Large intestine (tissue), 3 donors: Measurements from ENCODE around the gene OR52I1. TPM values are rescaled to one million over a fixed set of nuclear protein-coding genes. Genes with fewer than 3 reads are reported as not detected.

Experiments
- DNase-seq, 2 donors: peaks; one replicate each; pipeline versions ENCODE4 v3.0.0 to v3.0.0-alpha.2; 2013
- H3K27ac ChIP-seq: one replicate; pipeline ENCODE4 v1.5.1; 2013; ENCODE audit warnings: low read length
- H3K27me3 ChIP-seq: 2 replicates; pipeline ENCODE4 v1.6.1; 2013; ENCODE audit warnings: low read length; ENCODE audit not compliant: control insufficient read depth, insufficient read depth
- H3K36me3 ChIP-seq: 2 replicates; pipeline ENCODE4 v1.6.1; 2013; ENCODE audit warnings: low read length; ENCODE audit not compliant: control insufficient read depth, insufficient read depth
- H3K4me1 ChIP-seq: one replicate; pipeline ENCODE4 v1.6.1; 2013; ENCODE audit warnings: low read length; ENCODE audit not compliant: control insufficient read depth, insufficient read depth
- H3K4me3 ChIP-seq: one replicate; pipeline ENCODE4 v1.5.1; 2013; ENCODE audit warnings: low read length
- H3K9me3 ChIP-seq: one replicate; pipeline ENCODE4 v1.6.1; 2013; ENCODE audit warnings: mild to moderate bottlenecking, low read depth, low read length, moderate library complexity; ENCODE audit not compliant: control insufficient read depth
- whole genome bisulfite sequencing: methylation state at CpG from one replicate; pipeline ENCODE4 v1.1.5; 2013; ENCODE audit warnings: low lambda C conversion rate; ENCODE audit not compliant: insufficient coverage; 5-methylcytosine and 5-hydroxymethylcytosine counted together
- polyA plus RNA-seq: library from polyadenylated mRNA; unstranded; fragments of 120-200 nt; gene quantifications from one replicate; pipeline ENCODE4 v1.2.1, GENCODE V29; 2013

OR52I1 gene
- polyA plus RNA-seq, 1 donor: 0.03 TPM

- no CpG with 5 or more reads among the region's 2 CpGs for WGBS
- H3K4me3 ChIP-seq: no peak overlapping the region
- H3K4me1 ChIP-seq: peaks cover 1% of the 10 kb centered on the region
- no peak overlapping the region for H3K27ac ChIP-seq
- no peaks in the 10 kb centered on the region for H3K9me3 ChIP-seq
- no peak for DNase-seq
- no peaks in the 10 kb centered on the region for H3K27me3 ChIP-seq
- H3K36me3 ChIP-seq: no peaks in the 10 kb centered on the region
Measured at GRCh38 chr11:4611986-4612385, 18.1 kb downstream of the OR52I1 start.

GRCh38 chr11:4615856-4616444 is 22.1 kb downstream of the OR52I1 start:
- no peak for DNase-seq
- Histone ChIP-seq H3K36me3 (no peaks in the 10 kb centered on the region), H3K27me3 (no peaks in the 10 kb centered on the region), H3K4me3 (no peak overlapping the region), H3K4me1 (no peaks in the 10 kb centered on the region), H3K27ac (no peak overlapping the region), H3K9me3 (no peaks in the 10 kb centered on the region)

GRCh38 chr11:4619514-4619913 is 25.7 kb downstream of the OR52I1 start:
- DNase-seq: peak; percentile 32 to 65

GRCh38 chr11:4626207-4627099 is 32.6 kb downstream of the OR52I1 start:
- no peak overlapping the region for H3K4me3 ChIP-seq
- H3K36me3 ChIP-seq: no peaks in the 10 kb centered on the region
- H3K9me3 ChIP-seq: no peaks in the 10 kb centered on the region
- H3K27ac ChIP-seq: no peak overlapping the region
- peak; percentile 11 to 46 for DNase-seq
- no peaks in the 10 kb centered on the region for H3K4me1 ChIP-seq
- H3K27me3 ChIP-seq: peaks cover 2% of the 10 kb centered on the region
- no CpG with 5 or more reads among the region's 15 CpGs for WGBS

More at GRCh38 chr11:4619514-4619913, 25.7 kb downstream of the OR52I1 start:
- H3K27me3 ChIP-seq: no peaks in the 10 kb centered on the region
- no peak overlapping the region for H3K4me3 ChIP-seq
- no peaks in the 10 kb centered on the region for H3K36me3 ChIP-seq
- H3K9me3 ChIP-seq: no peaks in the 10 kb centered on the region
- 49% methylated on average over 5 of the region's 9 CpGs for WGBS
- no peak overlapping the region for H3K27ac ChIP-seq
- H3K4me1 ChIP-seq: no peaks in the 10 kb centered on the region

GRCh38 chr11:4636136-4636535 is 42.3 kb downstream of the OR52I1 start:
- DNase-seq: no peak

GRCh38 chr11:4636962-4637661 is 43.3 kb downstream of the OR52I1 start, which contains the start of gene OR51D1:
Gene OR51D1 (plus strand): TSS chr11:4637477. CDS start chr11:4639791, 2,314 bp downstream.
- Histone ChIP-seq H3K27me3 (peaks cover 10% of the 10 kb centered on the region), H3K27ac (no peak within 1 kb of the TSS), H3K4me3 (no peak within 1 kb of the TSS), H3K9me3 (no peaks in the 10 kb centered on the region), H3K4me1 (no peaks in the 10 kb centered on the region), H3K36me3 (no peaks in the 10 kb centered on the region)
- peak; percentile 34 to 56 for DNase-seq
- no CpG with 5 or more reads among the region's 21 CpGs for WGBS

More at GRCh38 chr11:4636136-4636535, 42.3 kb downstream of the OR52I1 start:
- Histone ChIP-seq H3K4me3 (no peak overlapping the region), H3K36me3 (no peaks in the 10 kb centered on the region), H3K4me1 (no peaks in the 10 kb centered on the region), H3K27ac (no peak overlapping the region), H3K9me3 (no peaks in the 10 kb centered on the region), H3K27me3 (peaks cover 10% of the 10 kb centered on the region)
- 100% methylated on average over 1 of the region's 2 CpGs for WGBS

- Histone ChIP-seq H3K4me3 (no peak overlapping the region), H3K4me1 (no peaks in the 10 kb centered on the region), H3K9me3 (no peaks in the 10 kb centered on the region), H3K27me3 (peaks cover 10% of the 10 kb centered on the region), H3K27ac (no peak overlapping the region), H3K36me3 (no peaks in the 10 kb centered on the region)
- no peak for DNase-seq
- WGBS: 100% methylated on average over 2 of the region's 3 CpGs
Measured at GRCh38 chr11:4637662-4638047, 43.8 kb downstream of the OR52I1 start.

GRCh38 chr11:4639931-4640330 is 46.1 kb downstream of the OR52I1 start:
- Histone ChIP-seq H3K9me3 (no peaks in the 10 kb centered on the region), H3K27me3 (peaks cover 10% of the 10 kb centered on the region), H3K4me3 (no peak overlapping the region), H3K4me1 (no peaks in the 10 kb centered on the region), H3K36me3 (no peaks in the 10 kb centered on the region), H3K27ac (no peak overlapping the region)
- no CpG with 5 or more reads among the region's 6 CpGs for WGBS
- no peak for DNase-seq

GRCh38 chr11:4641501-4641900 is 47.7 kb downstream of the OR52I1 start:
- no peaks in the 10 kb centered on the region for H3K4me1 ChIP-seq
- H3K27me3 ChIP-seq: peaks cover 10% of the 10 kb centered on the region
- H3K9me3 ChIP-seq: no peaks in the 10 kb centered on the region
- no peak for DNase-seq
- H3K4me3 ChIP-seq: no peak overlapping the region
- no CpG with 5 or more reads among the region's 7 CpGs for WGBS
- no peaks in the 10 kb centered on the region for H3K36me3 ChIP-seq
- H3K27ac ChIP-seq: no peak overlapping the region

- Histone ChIP-seq H3K4me1 (no peaks in the 10 kb centered on the region), H3K27me3 (peaks cover 9% of the 10 kb centered on the region), H3K4me3 (no peak overlapping the region), H3K27ac (no peak overlapping the region), H3K36me3 (no peaks in the 10 kb centered on the region), H3K9me3 (no peaks in the 10 kb centered on the region)
- no peak for DNase-seq
- no CpG with 5 or more reads among the region's 7 CpGs for WGBS
Measured at GRCh38 chr11:4642043-4642442, 48.2 kb downstream of the OR52I1 start.
